Bone marrow (tissue), 2 donors: ENCODE results near the gene AHDC1.
"Not testable (repeated sequence)": the region's sequence is repeated elsewhere in the genome, so short reads cannot be mapped to it uniquely, and the experiment has no call there.

Experiments
- DNase-seq, 2 donors: peaks; one replicate each; lab custom pipeline; 2025; lab: John Stamatoyannopoulos, UW

Gene AHDC1

GRCh38 chr1:27563341-27563590 is 40.7 kb downstream of the AHDC1 start:
- DNase-seq: no peak

- no peak for DNase-seq
These were observed 41.2 kb downstream of the AHDC1 start for GRCh38 chr1:27562534-27563340.

GRCh38 chr1:27562021-27562420 is 41.9 kb downstream of the AHDC1 start:
- DNase-seq: no peak

GRCh38 chr1:27561124-27561899 is 42.6 kb downstream of the AHDC1 start:
- no peak for DNase-seq

- no peak for DNase-seq
These were observed 43.4 kb downstream of the AHDC1 start for GRCh38 chr1:27560268-27561123.

GRCh38 chr1:27559466-27560030 is 44.4 kb downstream of the AHDC1 start:
- DNase-seq: no peak

GRCh38 chr1:27557596-27558340 is 46.2 kb downstream of the AHDC1 start:
- no peak for DNase-seq

GRCh38 chr1:27556781-27557595 is 47.0 kb downstream of the AHDC1 start:
- peak; percentile 59 to 62 for DNase-seq

GRCh38 chr1:27556435-27556780 is 47.5 kb downstream of the AHDC1 start:
- DNase-seq: no peak

- DNase-seq: no peak
These were observed 48.1 kb downstream of the AHDC1 start for GRCh38 chr1:27555700-27556424.

- DNase-seq: no peak
These were observed 48.9 kb downstream of the AHDC1 start for GRCh38 chr1:27554759-27555699.

GRCh38 chr1:27554293-27554692 is 49.7 kb downstream of the AHDC1 start:
- DNase-seq: no peak

- not testable (repeated sequence) for DNase-seq
These were observed 50.1 kb downstream of the AHDC1 start for GRCh38 chr1:27553823-27554222.

GRCh38 chr1:27552911-27553420 is 51.0 kb downstream of the AHDC1 start:
- no peak for DNase-seq

- no peak for DNase-seq
These were observed 52.0 kb downstream of the AHDC1 start for GRCh38 chr1:27551953-27552312.

GRCh38 chr1:27551170-27551952 is 52.6 kb downstream of the AHDC1 start:
- no peak for DNase-seq

- DNase-seq: no peak
These were observed 53.3 kb downstream of the AHDC1 start for GRCh38 chr1:27550510-27551169.
